ENCODE results near the gene FCGR1A.
A peak's percentile ranks its signal among the peaks of the same experiment; 100 is the strongest.
"Not testable (repeated sequence)": the region's sequence is repeated elsewhere in the genome, so short reads cannot be mapped to it uniquely, and the experiment has no call there.

FCGR1A gene

GRCh38 chr1:149777084-149777483 lies 5.4 kb upstream of the FCGR1A start:
- not testable (repeated sequence) for DNase-seq (ENCODE audit: low read depth in 2 of 2)

GRCh38 chr1:149778313-149778712 lies 4.2 kb upstream of the FCGR1A start:
- not testable (repeated sequence) for DNase-seq (ENCODE audit: low read depth in 2 of 2)

GRCh38 chr1:149781413-149781984 lies 995 bp upstream of the FCGR1A start:
- not testable (repeated sequence) for DNase-seq (ENCODE audit: low read depth in 2 of 2)

GRCh38 chr1:149783289-149783688 lies 795 bp downstream of the FCGR1A start:
- DNase-seq (ENCODE audit: low read depth in 2 of 2): not testable (repeated sequence)

- DNase-seq (ENCODE audit: low read depth in 2 of 2): not testable (repeated sequence)
Measured at GRCh38 chr1:149783868-149784267, 1.4 kb downstream of the FCGR1A start.

GRCh38 chr1:149787688-149788451 lies 5.4 kb downstream of the FCGR1A start:
- DNase-seq (ENCODE audit: low read depth in 2 of 2): not testable (repeated sequence)

- peak in 1 of 2 donors; percentile 33 for DNase-seq (ENCODE audit: low read depth in 2 of 2)
Measured at GRCh38 chr1:149792502-149792901, 10.0 kb downstream of the FCGR1A start.

- DNase-seq (ENCODE audit: low read depth in 2 of 2): peak; percentile 53 to 72
Measured at GRCh38 chr1:149792912-149793515, 10.5 kb downstream of the FCGR1A start.

- not testable (repeated sequence) for DNase-seq (ENCODE audit: low read depth in 2 of 2)
Measured at GRCh38 chr1:149793885-149794284, 11.4 kb downstream of the FCGR1A start.

- not testable (repeated sequence) for DNase-seq (ENCODE audit: low read depth in 2 of 2)
Measured at GRCh38 chr1:149801628-149802027, 19.1 kb downstream of the FCGR1A start.

GRCh38 chr1:149804417-149805080 lies 22.1 kb downstream of the FCGR1A start:
- DNase-seq (ENCODE audit: low read depth in 2 of 2): not testable (repeated sequence)

- not testable (repeated sequence) for DNase-seq (ENCODE audit: low read depth in 2 of 2)
Measured at GRCh38 chr1:149810697-149811405, 28.4 kb downstream of the FCGR1A start.

- DNase-seq (ENCODE audit: low read depth in 2 of 2): not testable (repeated sequence)
Measured at GRCh38 chr1:149811514-149811889, 29.0 kb downstream of the FCGR1A start.

- peak; percentile 60 to 61 for DNase-seq (ENCODE audit: low read depth in 2 of 2)
Measured at GRCh38 chr1:149811890-149812829, 29.7 kb downstream of the FCGR1A start.

- peak; percentile 21 to 38 for DNase-seq (ENCODE audit: low read depth in 2 of 2)
Measured at GRCh38 chr1:149812893-149813801, 30.7 kb downstream of the FCGR1A start.

- DNase-seq (ENCODE audit: low read depth in 2 of 2): not testable (repeated sequence)
Measured at GRCh38 chr1:149820387-149820786, 37.9 kb downstream of the FCGR1A start.

- not testable (repeated sequence) for DNase-seq (ENCODE audit: low read depth in 2 of 2)
Measured at GRCh38 chr1:149826555-149826954, 44.1 kb downstream of the FCGR1A start.

- DNase-seq (ENCODE audit: low read depth in 2 of 2): not testable (repeated sequence)
Measured at GRCh38 chr1:149831764-149832315, 49.3 kb downstream of the FCGR1A start.
